Stimulated activated CD4-positive, alpha-beta T cell treated with anti-CD3 and anti-CD28 coated beads, Interleukin-15, amount 100 ng/mL, for 24 hours (primary cell): Measurements from ENCODE around the gene TGM3.
"Not testable (repeated sequence)": the region's sequence is repeated elsewhere in the genome, so short reads cannot be mapped to it uniquely, and the experiment has no call there.

Source experiments
- DNase-seq: peaks from one replicate; pipeline ENCODE4 v3.0.0-alpha.2; 2020

The TGM3 gene, protein sequence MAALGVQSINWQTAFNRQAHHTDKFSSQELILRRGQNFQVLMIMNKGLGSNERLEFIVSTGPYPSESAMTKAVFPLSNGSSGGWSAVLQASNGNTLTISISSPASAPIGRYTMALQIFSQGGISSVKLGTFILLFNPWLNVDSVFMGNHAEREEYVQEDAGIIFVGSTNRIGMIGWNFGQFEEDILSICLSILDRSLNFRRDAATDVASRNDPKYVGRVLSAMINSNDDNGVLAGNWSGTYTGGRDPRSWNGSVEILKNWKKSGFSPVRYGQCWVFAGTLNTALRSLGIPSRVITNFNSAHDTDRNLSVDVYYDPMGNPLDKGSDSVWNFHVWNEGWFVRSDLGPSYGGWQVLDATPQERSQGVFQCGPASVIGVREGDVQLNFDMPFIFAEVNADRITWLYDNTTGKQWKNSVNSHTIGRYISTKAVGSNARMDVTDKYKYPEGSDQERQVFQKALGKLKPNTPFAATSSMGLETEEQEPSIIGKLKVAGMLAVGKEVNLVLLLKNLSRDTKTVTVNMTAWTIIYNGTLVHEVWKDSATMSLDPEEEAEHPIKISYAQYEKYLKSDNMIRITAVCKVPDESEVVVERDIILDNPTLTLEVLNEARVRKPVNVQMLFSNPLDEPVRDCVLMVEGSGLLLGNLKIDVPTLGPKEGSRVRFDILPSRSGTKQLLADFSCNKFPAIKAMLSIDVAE

DNA sequence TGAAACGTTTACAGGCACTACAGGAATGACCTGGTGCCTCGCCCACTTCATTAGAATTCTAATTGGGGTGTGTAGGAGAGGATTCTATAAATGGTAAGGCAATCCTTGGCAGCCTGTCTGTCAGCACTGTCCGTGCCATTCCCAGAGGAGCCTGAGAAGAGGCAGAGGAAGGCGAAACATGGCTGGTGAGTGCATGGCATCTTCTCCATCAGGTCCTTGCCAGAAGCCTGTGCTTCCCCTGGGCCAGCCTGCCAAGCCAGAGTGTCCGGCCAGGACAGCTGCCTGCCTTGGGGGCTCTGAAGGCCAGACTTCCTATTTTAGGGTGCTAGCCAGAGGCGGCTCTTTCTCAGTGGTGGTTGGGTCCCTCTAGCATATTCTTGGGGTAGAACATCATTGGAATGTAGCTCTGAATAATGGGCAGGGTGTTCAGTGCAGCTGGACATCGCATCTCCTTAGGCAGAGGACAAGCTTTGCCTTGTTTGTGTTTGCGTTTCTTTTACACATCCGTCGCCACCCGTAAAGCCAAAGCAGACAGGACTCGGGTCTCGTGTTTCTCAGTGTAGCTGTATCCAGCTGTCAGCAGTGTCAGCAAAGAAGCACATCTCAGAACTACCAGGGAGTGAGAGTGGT is at the start of gene TGM3:
Gene TGM3 (plus strand): TSS at position 116 of the 630 bp plus-strand sequence. CDS start 63 bp downstream, at position 179.
- DNase-seq, result no peak

DNA sequence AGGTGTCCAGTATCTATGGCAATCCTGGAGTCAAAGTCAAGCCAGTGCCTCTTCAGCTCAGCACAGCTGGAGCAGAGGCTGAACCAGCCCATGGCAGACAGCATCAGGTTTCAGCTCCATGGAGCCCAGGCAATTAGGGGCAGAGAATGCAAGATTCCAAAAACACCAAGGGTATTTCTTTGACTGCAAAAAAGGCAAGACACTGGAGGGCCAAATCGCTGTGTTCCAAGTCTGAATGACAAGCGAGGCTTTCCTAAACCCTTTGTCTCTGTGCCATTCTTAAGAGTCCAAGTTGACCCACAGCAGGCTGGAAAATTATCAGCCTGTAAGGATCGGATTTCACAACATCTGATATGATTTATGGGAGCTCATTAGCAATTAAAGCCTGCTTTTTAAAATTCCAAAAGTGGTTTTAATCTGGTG is 49.7 kb upstream of the TGM3 start:
- DNase-seq, result no peak

DNA sequence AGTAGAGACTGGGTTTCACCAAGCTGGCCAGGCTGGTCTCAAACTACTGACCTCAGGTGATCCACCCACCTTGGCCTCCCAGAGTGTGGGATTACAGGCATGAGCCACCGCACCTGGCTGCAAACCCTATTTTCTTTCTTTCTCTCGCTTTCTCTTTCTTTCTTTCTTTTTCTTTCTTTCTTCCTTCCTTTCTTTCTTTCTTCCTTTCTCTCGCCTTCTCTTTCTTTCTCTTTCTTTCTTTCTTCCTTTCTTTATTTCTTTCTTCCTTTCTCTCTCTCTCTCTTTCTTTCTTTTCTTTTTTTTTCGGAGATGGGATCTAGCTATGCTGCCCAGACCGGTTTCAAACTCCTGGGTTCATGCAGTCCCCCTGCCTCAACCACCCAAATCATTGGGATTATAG is 47.0 kb upstream of the TGM3 start:
- no peak for DNase-seq

DNA sequence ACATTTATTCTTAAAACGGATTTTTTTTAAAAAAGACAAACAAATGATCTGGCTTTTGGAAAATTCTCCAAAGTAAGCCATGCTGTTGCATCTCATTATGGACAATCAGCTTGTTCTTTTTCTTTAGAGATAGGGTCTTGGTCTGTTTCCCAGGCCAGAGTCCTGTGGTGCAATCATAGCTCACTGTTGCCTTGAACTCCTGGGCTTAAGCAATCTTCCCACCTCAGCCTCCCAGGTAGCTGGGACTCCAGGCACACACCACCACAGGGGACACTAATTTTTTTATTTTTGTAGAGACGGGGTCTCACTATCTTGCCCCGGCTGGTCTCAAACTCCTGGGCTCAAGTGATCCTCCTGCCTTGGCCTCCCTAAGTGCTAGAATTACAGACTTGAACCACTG is 45.9 kb upstream of the TGM3 start:
- DNase-seq, result no peak

DNA sequence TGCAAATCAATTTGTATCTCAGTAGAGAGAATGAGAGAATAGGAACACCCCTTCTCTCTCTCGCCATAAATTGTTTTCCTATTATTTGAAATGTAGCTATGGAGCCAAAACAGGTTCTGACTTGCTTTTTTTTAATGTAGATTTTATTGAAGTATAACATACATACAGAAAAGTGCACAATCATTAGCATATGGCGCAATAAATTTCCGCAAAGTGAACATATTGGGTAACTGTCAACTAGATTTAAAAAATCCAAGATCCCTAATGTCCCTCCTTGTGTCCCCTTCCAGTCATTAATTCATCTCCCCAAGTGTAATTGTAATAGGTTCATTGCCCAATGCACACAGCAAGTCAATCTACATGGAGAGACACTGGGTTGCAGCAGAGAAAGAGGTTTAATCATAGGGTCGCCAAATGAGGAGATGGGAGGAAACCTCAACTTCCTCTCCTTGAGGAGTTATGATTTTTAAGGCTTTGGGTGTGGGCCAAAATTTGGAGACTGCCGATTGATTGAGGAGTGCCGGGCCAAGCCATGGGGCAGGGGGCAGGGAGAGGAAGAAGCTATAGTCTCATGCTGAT is 43.3 kb upstream of the TGM3 start:
- DNase-seq, result no peak

DNA sequence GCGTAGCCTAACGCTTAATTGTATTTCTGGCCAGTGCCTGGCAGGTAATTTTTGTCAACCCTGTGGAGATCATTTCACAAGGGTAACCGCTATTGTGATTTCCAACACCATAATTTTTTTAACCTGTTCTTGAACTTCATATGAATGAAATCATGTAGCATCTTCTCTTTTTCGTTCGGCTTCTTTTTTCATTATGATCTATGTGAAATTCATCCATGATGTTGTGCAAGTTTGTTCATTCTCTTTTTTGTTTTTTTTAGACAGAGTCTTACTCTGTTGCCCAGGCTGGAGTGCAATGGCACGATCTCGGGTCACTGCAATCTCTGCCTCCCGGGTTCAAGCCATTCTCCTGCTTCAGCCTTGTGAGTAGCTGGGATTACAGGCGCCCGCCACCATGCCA is 42.5 kb upstream of the TGM3 start:
- no peak for DNase-seq

DNA sequence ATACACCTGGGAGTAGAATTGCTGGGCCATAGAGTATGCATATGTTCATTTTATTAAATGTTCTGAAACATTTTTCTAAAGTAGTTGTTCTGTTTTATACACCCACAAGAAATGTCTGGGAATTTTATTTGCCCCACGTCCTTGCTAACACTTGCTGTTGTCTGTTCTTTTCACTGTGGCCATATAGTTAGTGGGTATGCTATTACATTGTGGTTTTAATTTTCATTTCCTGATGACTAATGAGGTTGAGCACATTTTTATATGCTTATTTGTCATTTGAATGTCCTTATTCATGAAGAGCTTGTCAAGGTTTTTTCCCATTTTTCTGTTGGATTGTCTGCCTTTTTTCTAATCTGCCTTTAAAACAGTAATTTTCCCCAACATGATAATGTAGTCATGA is 41.5 kb upstream of the TGM3 start:
- no peak for DNase-seq

DNA sequence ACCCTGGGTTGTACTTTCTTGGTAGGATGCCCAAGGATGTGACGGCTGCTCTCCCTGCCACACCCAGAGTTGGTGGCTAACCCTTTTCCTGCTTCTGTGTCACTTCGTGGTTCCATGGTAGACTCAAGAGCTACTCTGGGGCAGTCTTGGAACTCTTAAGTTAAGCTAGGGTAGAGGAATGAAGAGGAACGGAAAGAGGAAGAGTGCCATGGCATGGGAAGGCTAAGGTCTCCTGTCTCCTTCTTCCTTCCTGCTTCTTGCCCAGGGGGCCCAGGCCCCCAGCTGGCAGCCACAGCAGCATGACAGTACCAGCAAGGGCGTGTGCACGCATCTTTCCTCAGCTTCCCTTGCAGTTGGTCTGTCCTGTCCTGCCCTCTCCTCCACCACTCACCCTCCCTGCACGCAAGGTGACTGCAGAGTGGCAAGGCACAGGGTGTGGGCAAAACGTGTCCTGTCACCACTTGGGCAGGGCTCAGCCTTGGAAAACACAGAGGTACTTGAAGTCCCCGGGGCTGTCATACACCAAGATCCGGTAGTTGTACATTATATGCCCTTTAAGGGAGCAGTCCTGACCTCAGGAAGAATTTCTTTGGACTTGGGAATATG is 39.8 kb upstream of the TGM3 start:
- no peak for DNase-seq

DNA sequence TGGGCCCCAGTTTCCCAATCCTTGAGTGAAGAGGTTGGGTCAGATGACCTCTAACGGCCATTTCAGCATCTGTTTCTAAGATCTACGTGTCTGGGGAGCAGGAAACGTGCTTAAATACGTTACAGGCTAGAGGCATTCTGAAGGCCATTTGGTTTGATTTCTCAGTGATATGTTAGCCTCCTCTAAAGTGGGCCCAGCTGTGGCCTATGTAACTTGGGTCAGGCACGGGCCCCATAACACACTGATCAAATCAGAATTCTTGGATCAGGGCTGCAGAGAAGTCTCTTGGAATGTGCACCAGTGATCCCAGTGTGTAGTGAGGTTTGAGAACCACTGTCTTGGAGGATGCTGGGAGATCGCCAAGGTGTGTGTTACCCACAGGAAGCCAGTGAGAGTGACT is 36.1 kb upstream of the TGM3 start:
- no peak for DNase-seq

DNA sequence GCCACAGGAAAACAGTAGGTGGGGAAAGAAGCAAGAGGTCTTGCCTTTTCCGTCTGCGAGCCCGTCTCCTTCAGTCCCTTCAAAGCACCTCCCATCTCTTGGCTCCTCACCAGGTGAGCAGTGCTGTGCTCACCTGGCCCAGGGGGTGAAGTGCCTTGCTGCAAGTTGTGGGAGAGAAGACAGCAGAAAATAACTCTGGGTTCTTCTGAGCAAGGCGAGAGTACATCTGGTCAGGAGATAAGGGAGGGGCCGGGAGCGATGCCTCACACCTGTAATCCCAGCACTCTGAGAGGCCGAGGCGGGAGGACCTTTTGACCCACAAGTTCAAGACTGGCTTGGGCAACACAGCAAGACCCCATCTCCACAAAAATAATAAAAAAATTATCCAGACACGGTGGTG is 35.6 kb upstream of the TGM3 start:
- DNase-seq, result no peak

DNA sequence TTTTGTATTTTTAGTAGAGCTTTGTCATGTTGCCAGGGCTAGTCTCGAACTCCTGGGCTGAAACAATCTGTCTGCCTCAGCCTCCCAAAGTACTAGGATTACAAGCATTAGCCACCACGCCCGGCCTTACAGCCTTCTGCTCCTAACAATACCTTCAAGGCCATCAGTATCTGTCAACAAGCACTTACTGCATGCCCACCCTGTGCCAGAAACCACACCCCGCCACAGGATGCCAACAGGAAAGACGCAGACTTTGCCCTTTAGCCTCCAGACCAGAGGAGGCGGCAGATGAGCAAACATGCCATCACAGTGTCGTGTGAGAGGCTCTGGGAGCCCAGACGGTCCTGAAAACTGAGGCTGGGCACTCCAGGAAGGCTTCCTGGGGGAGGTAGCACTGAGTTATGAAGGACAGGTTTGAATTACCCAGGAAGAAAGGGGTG is 34.7 kb upstream of the TGM3 start:
- no peak for DNase-seq

DNA sequence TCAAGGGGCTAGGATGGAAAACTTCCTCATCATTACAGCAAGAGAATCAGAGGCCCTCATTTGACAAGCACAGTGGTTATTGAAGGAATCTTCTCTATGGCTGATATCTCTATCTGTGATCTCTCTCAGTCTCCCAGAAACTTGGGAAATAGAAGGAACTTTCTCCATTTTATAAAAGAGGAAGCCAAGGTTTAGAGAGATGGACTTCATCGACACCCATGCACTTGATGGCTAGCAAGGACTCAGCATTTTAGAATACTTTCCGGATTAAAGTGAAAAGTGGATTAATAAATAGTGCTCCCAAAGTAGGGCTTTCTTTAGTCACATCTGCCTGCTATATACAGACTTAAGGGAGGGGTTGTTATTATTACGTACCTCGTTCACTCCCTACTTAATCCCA is 34.2 kb upstream of the TGM3 start:
- no peak for DNase-seq

DNA sequence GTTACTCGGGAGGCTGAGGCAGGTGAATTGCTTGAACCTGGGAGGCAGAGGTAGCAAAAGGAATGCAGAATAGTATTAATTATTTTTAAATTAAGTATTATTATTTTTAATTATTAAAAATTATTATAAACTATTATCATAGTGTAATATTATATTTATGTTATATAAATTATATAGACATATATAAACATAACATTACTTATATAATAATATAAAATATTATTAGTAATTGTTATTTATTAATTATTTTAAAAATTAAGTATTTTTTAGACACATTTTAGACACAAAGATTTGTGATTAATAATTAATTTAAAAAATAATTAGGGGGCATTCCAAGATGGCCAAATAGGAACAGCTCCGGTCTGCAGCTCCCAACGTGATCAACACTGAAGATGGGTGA is 31.7 kb upstream of the TGM3 start:
- DNase-seq, result no peak

DNA sequence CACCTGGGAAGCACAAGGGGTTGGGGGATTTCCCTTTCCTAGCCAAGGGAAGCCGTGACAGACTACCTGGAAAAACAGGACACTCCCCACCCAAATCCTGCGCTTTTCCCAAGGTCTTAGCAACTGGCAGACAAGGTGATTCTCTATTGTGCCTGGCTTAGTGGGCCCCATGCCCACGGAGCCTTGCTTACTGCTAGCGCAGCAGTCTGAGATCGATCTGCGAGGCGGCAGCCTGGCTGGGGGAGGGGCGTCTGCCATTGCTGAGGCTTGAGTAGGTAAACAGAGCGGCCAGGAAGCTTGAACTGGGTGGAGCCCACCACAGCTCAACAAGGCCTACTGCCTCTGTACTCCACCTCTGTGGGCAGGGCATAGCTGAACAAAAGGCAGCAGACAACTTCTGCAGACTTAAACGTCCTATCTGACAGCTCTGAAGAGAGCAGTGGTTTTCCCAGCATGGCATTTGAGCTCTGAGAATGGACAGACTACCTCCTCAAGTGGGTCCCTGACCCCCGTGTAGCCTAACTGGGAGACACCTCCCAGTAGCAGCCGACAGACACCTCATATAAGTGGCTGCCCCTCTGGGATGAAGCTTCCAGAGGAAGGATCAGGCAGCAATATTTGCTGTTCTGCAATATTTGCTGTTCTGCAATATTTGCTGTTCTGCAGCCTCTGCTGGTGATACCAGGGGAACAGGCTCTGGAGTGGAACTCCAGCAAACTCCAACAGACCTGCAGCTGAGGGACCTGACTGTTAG is 31.0 kb upstream of the TGM3 start:
- not testable (repeated sequence) for DNase-seq

DNA sequence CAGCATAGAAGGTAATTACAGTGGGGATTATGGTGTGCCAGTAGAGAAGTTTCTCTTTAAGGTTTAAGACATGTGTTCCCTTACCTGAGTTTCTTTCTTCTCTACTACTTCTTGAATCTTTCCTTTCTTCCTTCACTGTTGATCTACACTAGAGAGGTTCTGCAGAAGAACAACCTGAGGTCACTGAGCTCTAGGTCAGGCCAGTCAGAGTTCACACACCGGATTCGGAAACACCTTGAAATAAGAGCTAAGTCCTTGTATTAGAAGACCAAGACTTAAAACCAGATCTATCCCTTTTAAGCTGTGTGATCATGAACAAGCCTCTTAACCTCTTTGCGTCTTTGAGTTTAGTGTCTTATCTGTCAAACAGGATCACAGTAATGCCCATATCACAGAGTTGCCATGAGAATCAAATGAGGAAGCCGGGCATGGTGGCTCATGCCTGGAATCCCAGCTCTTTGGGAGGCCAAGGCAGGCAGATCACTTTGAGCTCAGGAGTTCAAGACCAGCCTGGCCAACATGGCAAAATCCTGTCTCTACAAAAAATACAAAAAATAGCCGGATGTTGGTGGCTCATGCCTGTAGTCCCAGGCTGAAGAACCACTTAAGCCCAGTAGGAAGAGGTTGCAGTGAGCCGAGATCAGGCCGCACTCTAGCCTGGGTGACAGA is 22.0 kb upstream of the TGM3 start:
- DNase-seq, result no peak

DNA sequence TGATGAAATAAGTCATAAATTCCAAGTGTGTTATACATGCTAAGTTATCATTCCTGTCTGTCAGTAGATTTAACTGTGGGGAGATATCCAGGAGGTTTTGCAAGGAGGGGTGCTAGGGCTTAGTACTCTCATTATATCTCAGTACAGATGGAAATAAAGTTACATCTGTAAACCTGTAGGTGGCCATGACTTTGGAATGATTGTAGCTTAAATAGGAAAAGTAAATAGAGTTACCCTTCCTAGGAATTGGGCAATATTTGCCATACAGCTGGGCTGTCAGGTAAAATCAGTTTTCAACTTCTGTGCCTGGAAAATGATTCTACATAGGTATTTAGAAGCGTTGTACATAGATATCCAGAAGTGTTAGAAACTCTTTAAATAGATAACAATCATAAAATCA is 19.8 kb upstream of the TGM3 start:
- no peak for DNase-seq

DNA sequence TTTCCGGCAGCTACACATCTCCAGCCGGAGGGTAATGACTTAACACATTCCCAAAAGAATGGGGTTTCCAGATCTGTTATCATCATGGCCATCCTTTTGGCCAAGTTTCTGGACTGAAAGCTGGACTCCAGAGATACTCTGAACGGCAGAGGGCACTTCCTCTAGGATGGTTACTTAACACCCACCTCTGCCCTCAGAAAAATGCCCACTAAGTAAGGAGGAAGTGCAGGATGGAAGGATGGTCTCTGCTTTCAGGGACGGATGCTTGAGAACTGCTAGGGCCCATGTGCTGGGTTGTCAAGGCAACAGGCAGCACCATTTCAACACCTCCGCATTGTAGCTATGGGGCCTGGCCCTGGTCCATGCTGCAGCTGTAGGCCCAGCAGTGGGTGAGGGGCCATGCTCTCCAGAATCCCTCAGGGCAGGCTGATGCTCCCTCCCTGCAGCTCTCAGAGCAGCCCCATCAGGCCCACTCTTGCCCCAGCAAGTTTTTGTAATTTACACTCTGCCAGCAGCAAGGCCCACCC is 16.5 kb upstream of the TGM3 start:
- no peak for DNase-seq

DNA sequence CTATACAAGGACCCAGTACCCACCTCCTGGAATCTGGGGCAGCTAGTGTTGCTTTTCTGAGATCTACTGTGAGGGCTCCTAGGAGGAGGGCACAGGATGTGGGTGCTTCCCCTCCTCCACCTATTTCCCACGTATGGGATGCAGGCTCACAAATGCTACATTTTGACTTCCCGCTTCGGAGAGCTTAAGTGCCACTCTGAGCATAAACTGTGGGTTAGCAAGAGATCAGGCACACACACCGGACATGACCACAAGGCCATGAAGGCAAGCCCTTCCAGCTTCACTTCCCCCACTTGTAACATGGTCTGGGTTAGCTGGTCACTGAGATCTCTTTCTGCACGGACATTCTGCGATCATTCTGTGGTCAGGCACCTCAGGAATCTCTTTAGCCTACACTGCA is 15.7 kb upstream of the TGM3 start:
- DNase-seq, result no peak

DNA sequence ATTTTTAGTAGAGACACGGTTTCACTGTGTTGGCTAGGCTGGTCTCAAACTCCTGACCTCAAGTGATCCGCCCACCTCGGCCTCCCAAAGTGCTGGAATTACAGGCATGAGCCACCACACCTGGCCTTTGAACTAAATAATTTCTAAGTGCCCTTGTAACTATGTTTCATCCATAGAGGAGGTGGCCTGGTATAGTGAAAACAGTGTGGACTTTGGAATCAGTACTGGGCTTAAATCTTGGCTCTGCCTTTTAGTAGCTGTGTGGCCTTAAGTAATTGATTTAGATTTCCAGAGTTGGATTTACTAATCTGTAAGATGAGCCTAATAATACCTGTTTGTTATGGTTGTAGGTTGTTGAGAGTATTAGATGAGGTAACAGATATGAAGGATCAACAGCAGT is 14.2 kb upstream of the TGM3 start:
- no peak for DNase-seq

DNA sequence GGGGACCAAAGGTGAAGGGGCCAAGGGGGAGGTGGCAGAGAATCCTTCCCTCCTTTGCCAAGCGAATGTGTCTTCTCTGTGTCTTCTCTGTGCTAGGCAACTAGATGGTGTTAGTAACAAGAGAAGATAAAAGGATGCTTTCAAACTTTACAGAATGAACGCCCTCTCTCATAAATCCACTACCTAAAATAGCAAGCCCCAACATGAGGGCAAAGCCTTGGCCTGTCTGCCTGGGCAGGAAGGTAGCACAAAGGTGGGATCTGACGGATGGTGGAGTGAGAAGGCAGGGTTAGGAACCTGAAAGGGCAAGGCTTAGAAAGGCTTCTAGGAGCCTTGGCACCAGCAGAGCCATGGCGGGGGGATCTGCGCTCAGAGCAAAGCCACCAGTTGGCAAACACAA is 13.6 kb upstream of the TGM3 start:
- DNase-seq, result no peak

DNA sequence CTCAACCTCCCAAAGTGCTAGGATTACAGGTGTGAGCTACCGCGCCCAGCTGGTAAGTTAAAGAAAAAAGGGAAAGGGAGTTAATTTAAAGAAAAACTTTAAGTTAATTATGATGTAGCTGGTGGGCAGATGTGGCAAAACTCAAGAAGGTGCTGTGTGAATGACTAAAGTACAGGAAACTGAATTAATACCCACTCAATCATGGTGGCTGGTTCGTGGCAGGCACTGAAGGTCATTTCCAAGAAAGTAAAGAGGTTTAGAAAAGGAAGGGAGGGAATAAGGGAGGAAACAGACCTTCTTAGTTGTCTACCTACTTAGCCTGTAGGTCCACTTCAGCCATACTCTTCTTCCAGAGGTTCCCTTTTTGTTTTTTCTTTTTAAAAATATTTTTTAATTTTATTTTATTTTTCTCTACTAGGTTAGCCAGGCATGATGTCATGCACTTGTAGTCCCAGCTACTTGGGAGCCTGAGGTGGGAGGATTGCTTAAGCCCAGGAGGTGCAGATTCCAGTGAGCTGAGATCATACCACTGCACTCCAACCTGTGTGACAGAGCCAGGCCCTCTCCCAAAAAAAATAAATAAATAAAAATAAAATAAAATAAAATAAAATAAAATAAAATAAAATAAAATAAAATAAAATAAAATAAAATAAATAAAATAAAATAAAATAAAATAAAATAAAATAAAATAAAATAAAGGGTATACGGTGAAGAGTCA is 11.9 kb upstream of the TGM3 start:
- DNase-seq, result no peak
